HG03280 (cell line): ENCODE data around the gene USPL1.

ENCODE experiments used
- ATAC-seq: cut with Tn5 transposase; IDR thresholded peaks from one replicate; pipeline ENCODE4 v1.9.1; 2021; ENCODE audit warnings: mild to moderate bottlenecking, moderate library complexity; ENCODE audit not compliant: unreplicated experiment

Gene USPL1

DNA sequence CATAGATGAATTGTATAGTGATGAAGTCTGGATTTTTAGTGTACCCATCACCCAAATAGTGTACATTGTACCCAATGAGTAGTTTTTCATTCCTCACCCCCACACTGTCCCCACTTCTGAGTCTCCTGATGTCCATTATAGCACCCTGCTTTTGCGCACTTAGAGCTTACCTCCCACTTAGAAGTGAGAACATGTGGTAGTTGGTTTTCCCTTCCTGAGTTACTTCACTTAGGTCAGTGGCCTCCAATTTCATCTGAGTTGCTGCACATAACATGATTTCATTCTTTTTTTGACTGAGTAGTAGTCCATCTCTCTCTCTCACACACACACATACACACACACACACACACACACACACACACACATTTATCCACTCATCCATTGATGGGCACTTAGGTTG is 74.4 kb downstream of the USPL1 start:
- no peak for ATAC-seq

DNA sequence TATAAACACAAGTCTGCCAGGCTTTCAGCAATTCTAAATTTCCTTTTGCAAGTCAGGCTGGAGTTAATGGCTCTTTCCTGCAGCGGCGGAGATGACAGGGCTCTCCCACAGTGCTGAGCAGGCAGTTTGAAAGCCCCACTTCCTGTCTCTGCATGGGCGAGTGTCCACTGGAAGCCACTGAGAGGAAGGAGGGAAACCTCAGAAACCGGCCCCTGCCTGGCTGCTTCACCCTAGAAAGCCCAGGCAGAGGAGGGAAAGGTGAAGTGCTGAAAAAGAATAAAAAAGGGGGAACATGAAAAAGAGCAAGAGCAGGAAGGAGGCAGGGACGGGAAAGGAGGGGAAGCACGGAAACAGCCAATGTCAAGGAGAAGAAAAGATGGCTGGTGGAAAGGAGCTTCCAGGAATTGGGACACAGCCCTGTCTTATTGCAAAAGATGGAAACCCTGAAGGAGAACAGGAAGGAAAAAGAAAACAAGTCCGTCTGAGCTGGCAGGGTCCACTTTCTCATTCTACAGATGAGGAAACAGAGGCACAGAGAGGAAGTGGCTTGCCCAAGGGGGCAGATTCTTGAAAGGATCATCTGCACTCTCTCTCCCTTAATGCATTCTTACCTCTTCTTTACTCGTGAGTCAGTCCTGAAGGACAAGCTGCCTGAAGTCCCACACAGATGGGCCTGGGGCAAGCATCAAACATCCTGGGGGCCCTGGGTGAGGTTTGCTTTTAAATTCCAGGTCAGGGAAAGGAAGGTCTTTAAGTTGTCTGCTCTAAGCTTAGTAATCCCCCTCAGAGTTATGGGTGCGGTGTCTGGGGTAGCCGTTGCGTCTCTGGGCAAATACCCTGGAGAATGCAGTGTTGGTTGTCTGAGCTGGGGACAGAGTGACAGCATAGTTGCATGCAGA is 78.8 kb downstream of the USPL1 start:
- ATAC-seq: no peak

DNA sequence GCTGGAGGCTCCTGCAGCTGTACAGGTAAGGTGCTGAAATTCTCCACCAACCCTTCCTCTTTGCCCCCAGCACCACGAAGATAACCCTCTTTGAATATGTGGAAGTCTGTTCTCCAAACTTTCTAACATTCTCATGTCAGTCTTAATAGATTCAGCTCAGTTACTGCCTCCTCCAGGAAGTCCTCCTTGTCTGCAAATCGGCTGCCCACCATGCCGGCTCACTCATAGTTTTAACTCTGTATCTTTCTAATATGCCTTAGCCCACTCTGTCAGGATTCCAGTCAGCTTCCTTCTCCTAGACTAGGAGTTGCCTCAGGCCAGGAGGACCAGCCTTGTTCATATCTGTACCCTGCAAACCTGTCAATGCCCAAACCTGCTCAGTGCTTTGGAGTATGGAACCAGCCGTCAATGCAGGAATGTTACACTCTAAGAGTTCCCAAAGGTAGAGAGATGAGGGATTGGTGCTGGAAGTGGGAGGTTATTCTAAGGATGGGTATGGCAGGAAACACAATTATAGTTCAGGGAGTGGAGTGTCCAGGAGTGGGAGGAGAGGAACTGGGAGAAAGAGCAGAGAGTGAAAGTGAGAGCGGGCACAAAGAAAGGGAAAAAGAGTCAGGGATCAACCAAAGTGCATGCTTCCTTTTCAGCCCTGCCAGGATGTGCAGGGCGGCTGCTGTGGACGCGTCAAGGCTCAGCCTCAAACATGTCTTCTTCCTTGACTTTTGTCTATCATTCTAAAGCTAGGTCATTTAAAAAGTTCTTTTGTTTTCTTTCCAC is 79.6 kb downstream of the USPL1 start:
- ATAC-seq: no peak

GRCh38 chr13:30697996-30698401 is 80.3 kb downstream of the USPL1 start:
- no peak for ATAC-seq

DNA sequence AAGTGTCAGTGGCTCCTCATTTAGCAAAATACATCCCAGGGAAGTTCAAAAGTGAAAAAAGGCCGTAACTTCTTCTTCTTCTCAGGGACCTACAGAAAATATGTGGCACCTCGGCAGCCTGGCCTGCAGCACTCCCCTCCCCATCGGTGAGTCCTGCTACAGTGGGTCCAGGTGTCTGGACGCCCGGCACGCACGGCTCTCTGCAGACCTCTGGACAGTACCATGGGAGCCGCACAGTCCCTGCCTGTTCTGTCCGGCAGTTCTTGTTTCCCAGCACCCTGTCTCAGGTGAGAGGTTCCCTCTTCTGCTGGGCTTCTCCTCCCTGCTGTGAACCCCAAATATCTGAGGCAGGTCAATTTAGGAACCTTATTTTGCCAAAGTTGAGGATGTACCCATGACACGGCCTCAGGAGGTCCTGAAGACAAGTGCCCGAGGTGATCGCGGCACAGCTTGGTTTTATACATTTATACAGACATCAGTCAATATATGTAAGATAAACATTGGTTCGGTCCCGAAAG is 80.8 kb downstream of the USPL1 start:
- ATAC-seq: no peak

- no peak for ATAC-seq
Observed at GRCh38 chr13:30700364-30700763, 82.6 kb downstream of the USPL1 start.

DNA sequence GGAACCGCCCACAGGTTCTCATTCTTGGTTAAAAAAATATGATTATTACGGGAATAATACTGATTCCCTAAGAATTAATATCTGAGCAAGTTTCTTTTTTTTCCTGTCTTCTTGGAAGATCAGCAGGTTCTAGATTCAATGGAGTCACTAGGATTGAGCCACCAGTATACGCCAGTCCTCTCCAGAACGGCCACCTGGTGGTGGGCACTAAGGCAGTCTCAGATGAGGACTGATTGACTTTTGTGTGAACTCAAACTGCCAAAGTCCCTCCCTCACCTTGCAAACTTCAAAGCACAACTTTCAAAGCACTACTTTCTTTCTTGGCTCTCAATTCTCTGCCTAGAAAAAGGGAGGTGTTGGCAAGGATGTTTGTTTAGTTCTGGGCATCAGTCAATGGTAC is 84.3 kb downstream of the USPL1 start:
- no peak for ATAC-seq

GRCh38 chr13:30704596-30704995 is 86.9 kb downstream of the USPL1 start:
- no peak for ATAC-seq

DNA sequence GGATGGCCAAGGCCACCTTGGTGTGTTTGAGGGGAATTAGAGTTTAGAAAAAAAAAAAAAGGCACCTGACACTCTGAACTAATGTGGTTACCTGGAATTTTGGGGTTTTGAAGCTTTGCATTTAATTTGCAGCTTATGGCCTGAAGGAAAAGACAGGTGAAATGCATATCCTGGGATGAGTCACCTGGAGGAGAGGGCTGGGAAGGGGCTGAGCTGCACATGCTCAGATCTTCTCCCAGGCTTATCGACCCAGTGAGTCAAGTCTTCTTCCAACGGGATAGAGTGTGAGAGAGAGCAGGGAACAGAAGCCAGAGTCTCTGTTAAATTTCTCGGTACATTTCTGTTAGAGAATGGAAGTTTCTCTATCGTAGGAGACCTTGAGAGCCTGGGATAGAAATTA is 88.0 kb downstream of the USPL1 start:
- ATAC-seq: no peak

DNA sequence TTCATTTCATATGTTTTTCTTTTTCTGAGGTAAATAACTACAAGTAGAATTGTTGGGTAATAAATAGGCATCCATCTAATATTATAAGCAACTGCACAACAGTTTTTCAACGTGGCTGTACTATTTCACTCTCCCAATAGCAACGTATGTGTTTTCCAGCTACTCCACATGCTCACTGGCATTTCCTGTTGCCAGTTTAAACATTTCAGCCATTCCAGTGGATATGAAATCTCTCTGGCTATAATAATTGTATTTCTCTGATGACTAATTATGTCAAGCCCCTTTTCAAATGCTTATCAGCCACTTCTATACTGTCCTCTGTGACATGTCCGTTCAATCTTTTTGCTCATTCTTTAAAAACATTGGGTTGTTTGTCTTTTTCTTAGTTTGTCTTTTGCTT is 90.8 kb downstream of the USPL1 start:
- no peak for ATAC-seq
